PC-9 (cell line): ENCODE results near the gene MICB. TPM values are rescaled to one million over a fixed set of nuclear protein-coding genes. Genes with fewer than 3 reads are reported as not detected.

Experiments
- BruUV-seq: library from RNA; stranded (reverse); fragments of 400-500 nt; replicated peaks from 2 replicates; lab custom pipeline; 2021; lab: Mats Ljungman, UMichigan
- CTCF ChIA-PET: fragments of 300-600 bp; sonication (Branson Sonifier 250); formaldehyde crosslinking; loops from one replicate; lab custom pipeline; 2022; ENCODE audit warnings: antibody characterized with exemption; lab: Charles Lee
- POLR2A ChIA-PET: fragments of 300-600 bp; sonication (Branson Sonifier 250); formaldehyde crosslinking; loops from one replicate; lab custom pipeline; 2022; ENCODE audit warnings: antibody characterized with exemption; ENCODE audit not compliant: unreplicated experiment; lab: Charles Lee
- DNase-seq, 2 experiments: peaks; one replicate each; pipeline versions ENCODE4 v3.0.0 to v3.0.0-alpha.2; 2015 to 2022; ENCODE audit warnings: mixed read lengths in 1 of 2
- H2AFZ ChIP-seq: fragments of 200-600 bp; sonication (generic); 2 replicates; pipeline ENCODE4 v1.8.1; 2017; ENCODE audit warnings: antibody characterized with exemption
- H3F3A ChIP-seq: fragments of 200-600 bp; sonication (generic); 2 replicates; pipeline ENCODE4 v1.8.1; 2017; ENCODE audit warnings: antibody characterized with exemption, mild to moderate bottlenecking, low read depth; ENCODE audit not compliant: insufficient read depth
- H3K27ac ChIP-seq: fragments of 200-600 bp; sonication (generic); 2 replicates; pipeline ENCODE4 v1.6.1; 2016; ENCODE audit warnings: mixed run types
- H3K27me3 ChIP-seq: fragments of 200-600 bp; sonication (generic); 2 replicates; pipeline ENCODE4 v1.6.1; 2016; ENCODE audit warnings: low read depth, mixed run types; ENCODE audit not compliant: insufficient read depth
- H3K36me3 ChIP-seq: fragments of 200-600 bp; sonication (generic); 2 replicates; pipeline ENCODE4 v1.6.1; 2016; ENCODE audit warnings: low read depth, mixed run types
- H3K4me1 ChIP-seq: fragments of 200-600 bp; sonication (generic); replicated peaks from 2 replicates; pipeline ENCODE4 v1.6.1; 2016; ENCODE audit warnings: mixed run types; ENCODE audit not compliant: insufficient read depth
- H3K4me2 ChIP-seq: fragments of 200-600 bp; sonication (generic); 2 replicates; pipeline ENCODE4 v1.6.1; 2017; ENCODE audit warnings: mixed run types
- H3K4me3 ChIP-seq: fragments of 200-600 bp; sonication (generic); 2 replicates; pipeline ENCODE4 v1.6.1; 2016; ENCODE audit warnings: mixed run types
- H3K79me2 ChIP-seq: fragments of 200-600 bp; sonication (generic); 2 replicates; pipeline ENCODE4 v1.6.1; 2017; ENCODE audit warnings: low read depth, mixed run types
- H3K9me2 ChIP-seq: fragments of 200-600 bp; sonication (generic); 2 replicates; pipeline ENCODE4 v1.8.1; 2017; ENCODE audit warnings: mild to moderate bottlenecking; ENCODE audit not compliant: insufficient read depth
- H3K9me3 ChIP-seq: fragments of 200-600 bp; sonication (generic); 2 replicates; pipeline ENCODE4 v1.8.1; 2016; ENCODE audit warnings: low read depth; ENCODE audit not compliant: insufficient read depth
- H4K20me1 ChIP-seq: fragments of 200-600 bp; sonication (generic); 2 replicates; pipeline ENCODE4 v1.8.1; 2017; ENCODE audit not compliant: insufficient read depth
- EZH2 ChIP-seq: fragments of 200-600 bp; sonication (generic); IDR thresholded peaks from 2 replicates; pipeline ENCODE4 v1.8.0; 2017; ENCODE audit warnings: antibody characterized with exemption, low read depth
- intact Hi-C: fragments of 100-400 bp; cut with micrococcal nuclease; formaldehyde crosslinking; loops from one replicate; pipeline ENCODE4 v1.10.0; 2022; ENCODE audit not compliant: unreplicated experiment
- total RNA-seq: library from RNA; stranded (reverse); gene quantifications from 2 replicates; pipeline ENCODE4 v1.2.3, GENCODE V29; 2021
- TF ChIP-seq, protein P1 (sequence below): fragments of 200-600 bp; sonication (generic); conservative IDR thresholded peaks from 2 replicates; pipeline ENCODE4 v1.6.1; 2017; ENCODE audit warnings: mixed run types, antibody characterized with exemption, mild to moderate bottlenecking, moderate library complexity

MICB gene
- total RNA-seq, 1 experiment from 2014 or later, result 37.8 TPM

DNA sequence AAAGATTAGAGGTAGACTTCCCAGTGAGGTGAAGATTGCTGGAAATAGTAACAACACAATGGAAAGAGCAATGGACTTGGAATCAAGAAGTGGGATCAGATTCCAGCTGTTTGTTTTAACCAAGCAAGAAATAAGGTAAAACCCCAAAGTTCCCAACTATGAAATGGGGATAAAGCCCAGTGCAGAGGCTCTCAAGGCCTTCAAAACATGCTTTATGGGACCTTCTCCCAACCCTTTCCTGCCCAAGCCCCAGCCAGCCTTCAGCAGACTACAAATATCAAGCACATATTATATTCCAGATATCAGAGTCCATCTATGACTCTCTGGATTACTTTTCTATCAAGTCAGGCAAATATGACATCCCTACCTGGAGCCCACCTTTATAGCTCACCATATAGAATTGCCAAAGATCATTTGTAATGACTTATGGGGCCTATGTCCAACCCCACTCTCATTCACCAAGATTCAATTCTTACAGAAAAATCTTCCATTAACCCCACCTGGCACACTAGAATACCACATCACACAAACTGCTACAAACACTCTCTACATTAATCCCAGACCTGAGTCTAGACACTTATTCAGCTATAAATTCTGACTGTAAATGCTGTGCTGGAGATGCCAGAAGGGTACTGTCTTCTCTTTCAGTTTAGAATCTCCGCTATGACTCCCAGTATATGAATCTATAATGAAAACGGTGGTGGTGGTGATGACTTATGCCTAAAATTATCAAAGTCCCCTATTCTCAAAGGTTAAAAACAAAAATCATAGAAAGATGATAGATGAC lies 37.8 kb downstream of the MICB start:
- Histone ChIP-seq H3K27ac (no peak overlapping the region), H3K4me3 (no peak overlapping the region), H3K4me1 (peaks cover 21% of the 10 kb centered on the region), H3K36me3 (peaks cover 77% of the 10 kb centered on the region), H3K27me3 (no peaks in the 10 kb centered on the region), H3F3A (peaks cover 69% of the 10 kb centered on the region), H4K20me1 (peaks cover 95% of the 10 kb centered on the region), H3K4me2 (no peak overlapping the region), H3K9me2 (no peaks in the 10 kb centered on the region), H2AFZ (no peak overlapping the region), H3K9me3 (no peaks in the 10 kb centered on the region), H3K79me2 (peaks cover 58% of the 10 kb centered on the region)
- intact Hi-C loops, result no loop called here
- ChIA-PET POLR2A (no interaction called here), CTCF (no interaction called here)
- BruUV-seq, result no TSS peak
- no peak for TF ChIP-seq EZH2
- TF ChIP-seq, protein P1, sequence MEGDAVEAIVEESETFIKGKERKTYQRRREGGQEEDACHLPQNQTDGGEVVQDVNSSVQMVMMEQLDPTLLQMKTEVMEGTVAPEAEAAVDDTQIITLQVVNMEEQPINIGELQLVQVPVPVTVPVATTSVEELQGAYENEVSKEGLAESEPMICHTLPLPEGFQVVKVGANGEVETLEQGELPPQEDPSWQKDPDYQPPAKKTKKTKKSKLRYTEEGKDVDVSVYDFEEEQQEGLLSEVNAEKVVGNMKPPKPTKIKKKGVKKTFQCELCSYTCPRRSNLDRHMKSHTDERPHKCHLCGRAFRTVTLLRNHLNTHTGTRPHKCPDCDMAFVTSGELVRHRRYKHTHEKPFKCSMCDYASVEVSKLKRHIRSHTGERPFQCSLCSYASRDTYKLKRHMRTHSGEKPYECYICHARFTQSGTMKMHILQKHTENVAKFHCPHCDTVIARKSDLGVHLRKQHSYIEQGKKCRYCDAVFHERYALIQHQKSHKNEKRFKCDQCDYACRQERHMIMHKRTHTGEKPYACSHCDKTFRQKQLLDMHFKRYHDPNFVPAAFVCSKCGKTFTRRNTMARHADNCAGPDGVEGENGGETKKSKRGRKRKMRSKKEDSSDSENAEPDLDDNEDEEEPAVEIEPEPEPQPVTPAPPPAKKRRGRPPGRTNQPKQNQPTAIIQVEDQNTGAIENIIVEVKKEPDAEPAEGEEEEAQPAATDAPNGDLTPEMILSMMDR, result no peak
- no peak for DNase-seq

DNA sequence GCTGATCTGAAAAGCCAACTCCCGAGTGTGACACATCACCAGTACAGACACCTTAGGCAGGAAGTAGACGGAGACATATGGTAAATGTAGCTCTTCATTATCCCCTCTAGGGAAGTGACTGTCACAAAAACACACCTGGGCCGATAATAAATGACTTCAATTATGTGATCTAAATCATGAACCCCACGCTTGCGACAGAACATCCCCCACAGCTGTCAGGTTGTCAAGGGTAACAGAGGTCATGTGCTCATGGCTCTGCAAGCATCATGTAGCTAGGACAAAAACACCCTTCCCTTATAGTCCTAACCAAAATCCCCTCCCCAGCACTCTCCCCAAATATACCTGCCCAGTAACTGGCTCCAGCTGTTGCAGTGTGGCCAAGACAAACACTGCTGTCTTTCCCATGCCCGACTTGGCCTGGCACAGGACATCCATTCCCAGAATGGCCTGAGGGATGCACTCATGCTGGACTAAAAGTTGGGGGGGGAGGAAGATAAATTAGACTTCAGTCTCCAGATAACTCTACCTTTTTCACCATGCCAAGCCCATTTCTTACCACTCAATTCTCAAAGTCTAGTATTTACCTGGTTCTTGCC lies 41.0 kb downstream of the MICB start:
- Histone ChIP-seq H3K9me3 (no peaks in the 10 kb centered on the region), H4K20me1 (peaks cover 70% of the 10 kb centered on the region), H3K4me3 (peak overlapping the region; percentile 75; the same call in 1 of the 2 replicates), H3K27ac (no peak overlapping the region), H3K36me3 (peaks cover 51% of the 10 kb centered on the region), H3F3A (peaks cover 61% of the 10 kb centered on the region; the same call in 1 of the 2 replicates), H3K4me2 (peak overlapping the region; percentile 76), H2AFZ (no peak overlapping the region), H3K79me2 (peaks cover 76% of the 10 kb centered on the region), H3K4me1 (peaks cover 29% of the 10 kb centered on the region), H3K9me2 (no peaks in the 10 kb centered on the region), H3K27me3 (no peaks in the 10 kb centered on the region)
- POLR2A ChIA-PET, result no interaction called here
- BruUV-seq, result no TSS peak
- TF ChIP-seq EZH2, result no peak
- TF ChIP-seq, protein P1, result no peak
- DNase-seq, result no peak
- intact Hi-C loops, result no loop called here
- CTCF ChIA-PET, result no interaction called here

DNA sequence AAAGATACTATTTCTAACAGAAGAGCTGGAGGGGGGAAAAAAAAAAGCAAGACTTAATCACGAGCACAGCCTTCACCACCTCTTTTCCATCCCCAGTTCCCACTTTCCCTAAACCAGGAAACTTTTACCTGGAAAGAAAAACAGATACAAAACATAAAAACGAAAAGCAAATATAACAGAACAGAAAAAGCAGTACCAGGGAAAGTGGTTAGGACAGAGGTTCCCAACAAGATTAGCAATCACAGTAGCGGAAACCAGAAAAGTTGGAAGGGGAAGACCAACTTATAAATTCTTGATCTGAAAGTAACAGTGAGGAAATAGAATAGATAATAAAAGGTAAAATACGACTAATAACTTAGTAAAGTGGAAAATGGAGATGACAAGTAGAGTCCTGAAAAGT lies 42.7 kb downstream of the MICB start:
- H3K4me2 ChIP-seq, result peak overlapping the region; percentile 76
- TF ChIP-seq EZH2, result no peak
- TF ChIP-seq, protein P1, result no peak
- H2AFZ ChIP-seq, result no peak overlapping the region
- H3K27ac ChIP-seq, result peak overlapping the region; percentile 95
- intact Hi-C loops, result loop anchor here (1.0 to 10.0 kb wide), 4 partner anchors 42 to 654 kb away; partner anchors contain the start of genes CLIC1, GPSM3, HSPA1B and MICB
- no peaks in the 10 kb centered on the region for H3K9me2 ChIP-seq
- H4K20me1 ChIP-seq, result peaks cover 56% of the 10 kb centered on the region
- BruUV-seq, result no TSS peak
- H3K9me3 ChIP-seq, result no peaks in the 10 kb centered on the region
- peaks cover 70% of the 10 kb centered on the region for H3K79me2 ChIP-seq
- H3K36me3 ChIP-seq, result peaks cover 41% of the 10 kb centered on the region
- H3K27me3 ChIP-seq, result no peaks in the 10 kb centered on the region
- no peak for DNase-seq
- POLR2A ChIA-PET, result interaction anchor here (0.6 to 0.7 kb wide), 4 partner anchors 9 to 139 kb away, joined by 4 to 5 read pairs (median 4); no protein-coding TSS in a partner anchor
- H3F3A ChIP-seq, result peaks cover 45% of the 10 kb centered on the region; the same call in 1 of the 2 replicates
- peak overlapping the region; percentile 75 for H3K4me3 ChIP-seq
- CTCF ChIA-PET, result no interaction called here
- H3K4me1 ChIP-seq, result peaks cover 29% of the 10 kb centered on the region
